Suprapubic skin (tissue), 4 donors: ENCODE data around the gene TXNDC11. TPM values are rescaled to one million over a fixed set of nuclear protein-coding genes. Genes with fewer than 3 reads are reported as not detected.
A peak's percentile ranks its signal among the peaks of the same experiment; 100 is the strongest.

Source experiments
- DNase-seq, 2 donors: peaks; one replicate each; pipeline ENCODE4 v3.0.0-alpha.2; 2019; ENCODE audit warnings: low spot score in 2 of 2
- H3K27ac ChIP-seq: fragments of 200-600 bp; sonication (generic); one replicate; pipeline ENCODE4 v1.5.1; 2019
- H3K27me3 ChIP-seq: fragments of 200-600 bp; sonication (generic); one replicate; pipeline ENCODE4 v1.5.1; 2019
- H3K36me3 ChIP-seq: fragments of 200-600 bp; sonication (generic); one replicate; pipeline ENCODE4 v1.5.1; 2019
- H3K4me1 ChIP-seq: fragments of 200-600 bp; sonication (generic); one replicate; pipeline ENCODE4 v1.5.1; 2019
- H3K4me3 ChIP-seq: fragments of 200-600 bp; sonication (generic); one replicate; pipeline ENCODE4 v1.5.1; 2019; ENCODE audit warnings: mild to moderate bottlenecking
- H3K9me3 ChIP-seq: fragments of 200-600 bp; sonication (generic); one replicate; pipeline ENCODE4 v1.5.1; 2019
- EP300 ChIP-seq: sonication (generic); formaldehyde crosslinking; IDR thresholded peaks from one replicate; pipeline ENCODE4 v1.6.1; 2017; ENCODE audit warnings: antibody characterized with exemption
- POLR2A ChIP-seq, 2 donors: fragments of 450-650 bp; IDR thresholded peaks; one replicate each; pipeline ENCODE4 v1.6.1; 2017; ENCODE audit warnings: antibody characterized with exemption in 2 of 2, mild to moderate bottlenecking in 2 of 2, moderate library complexity in 2 of 2
- POLR2AphosphoS5 ChIP-seq, 3 donors: sonication (generic); formaldehyde crosslinking; IDR thresholded peaks; one replicate each; pipeline ENCODE4 v1.6.1; 2017; ENCODE audit warnings: antibody characterized with exemption in 3 of 3
- WGBS: methylation state at CpG from one replicate; pipeline ENCODE4 v1.1.5; 2018; 5-methylcytosine and 5-hydroxymethylcytosine counted together
- total RNA-seq, 4 donors: library from RNA; depleted of rRNA; stranded (reverse); fragments of >200 nt; gene quantifications; one replicate each; pipeline ENCODE4 v1.1.0, GENCODE V29; 2016
- TF ChIP-seq, protein P1 (sequence below), 2 donors: fragments of 200-600 bp in 1 of 2; fragments of 450-650 bp in 1 of 2; sonication (generic) in 1 of 2; IDR thresholded peaks; one replicate each; pipeline ENCODE4 v1.5.1; 2016 to 2019; ENCODE audit warnings: antibody characterized with exemption in 2 of 2, mild to moderate bottlenecking in 1 of 2, moderate library complexity in 1 of 2

The TXNDC11 gene
- total RNA-seq, 4 donors from 2014 or later: 31.0 to 42.2 (median 35.1) TPM

DNA sequence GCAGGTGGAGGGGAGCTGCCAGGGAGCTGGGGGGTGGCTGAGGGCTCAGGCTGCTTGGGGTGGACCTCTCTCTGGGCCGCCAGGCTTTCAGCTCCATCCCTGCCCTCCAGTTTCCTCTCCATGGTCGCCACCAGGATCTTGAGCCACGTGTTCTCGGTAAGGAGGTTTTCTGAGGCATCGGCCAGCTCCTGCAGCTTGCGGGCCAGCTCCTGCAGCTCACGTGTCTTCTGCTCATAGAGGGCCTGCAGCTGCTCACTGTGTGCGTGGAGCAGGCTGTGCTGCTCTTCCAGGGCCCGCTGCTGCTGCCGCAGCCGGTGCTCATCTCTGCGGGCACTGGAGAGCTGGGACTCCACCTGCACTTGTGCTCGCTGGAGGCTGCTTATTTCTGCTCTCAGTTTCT is 63.4 kb downstream of the TXNDC11 start:
- TF ChIP-seq, protein P1, sequence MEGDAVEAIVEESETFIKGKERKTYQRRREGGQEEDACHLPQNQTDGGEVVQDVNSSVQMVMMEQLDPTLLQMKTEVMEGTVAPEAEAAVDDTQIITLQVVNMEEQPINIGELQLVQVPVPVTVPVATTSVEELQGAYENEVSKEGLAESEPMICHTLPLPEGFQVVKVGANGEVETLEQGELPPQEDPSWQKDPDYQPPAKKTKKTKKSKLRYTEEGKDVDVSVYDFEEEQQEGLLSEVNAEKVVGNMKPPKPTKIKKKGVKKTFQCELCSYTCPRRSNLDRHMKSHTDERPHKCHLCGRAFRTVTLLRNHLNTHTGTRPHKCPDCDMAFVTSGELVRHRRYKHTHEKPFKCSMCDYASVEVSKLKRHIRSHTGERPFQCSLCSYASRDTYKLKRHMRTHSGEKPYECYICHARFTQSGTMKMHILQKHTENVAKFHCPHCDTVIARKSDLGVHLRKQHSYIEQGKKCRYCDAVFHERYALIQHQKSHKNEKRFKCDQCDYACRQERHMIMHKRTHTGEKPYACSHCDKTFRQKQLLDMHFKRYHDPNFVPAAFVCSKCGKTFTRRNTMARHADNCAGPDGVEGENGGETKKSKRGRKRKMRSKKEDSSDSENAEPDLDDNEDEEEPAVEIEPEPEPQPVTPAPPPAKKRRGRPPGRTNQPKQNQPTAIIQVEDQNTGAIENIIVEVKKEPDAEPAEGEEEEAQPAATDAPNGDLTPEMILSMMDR (IDR thresholded peaks at IDR 0.05): no peak
- no peak for TF ChIP-seq EP300
- no peak for TF ChIP-seq POLR2A (IDR thresholded peaks at IDR 0.05)
- peak; percentile 32 to 67 for DNase-seq
- Histone ChIP-seq H3K27me3 (no peaks in the 10 kb centered on the region), H3K4me3 (no peak overlapping the region), H3K27ac (no peak overlapping the region), H3K4me1 (peaks cover 58% of the 10 kb centered on the region), H3K36me3 (peaks cover 68% of the 10 kb centered on the region), H3K9me3 (no peaks in the 10 kb centered on the region)
- 95% methylated on average over 4 of the region's 13 CpGs for WGBS

DNA sequence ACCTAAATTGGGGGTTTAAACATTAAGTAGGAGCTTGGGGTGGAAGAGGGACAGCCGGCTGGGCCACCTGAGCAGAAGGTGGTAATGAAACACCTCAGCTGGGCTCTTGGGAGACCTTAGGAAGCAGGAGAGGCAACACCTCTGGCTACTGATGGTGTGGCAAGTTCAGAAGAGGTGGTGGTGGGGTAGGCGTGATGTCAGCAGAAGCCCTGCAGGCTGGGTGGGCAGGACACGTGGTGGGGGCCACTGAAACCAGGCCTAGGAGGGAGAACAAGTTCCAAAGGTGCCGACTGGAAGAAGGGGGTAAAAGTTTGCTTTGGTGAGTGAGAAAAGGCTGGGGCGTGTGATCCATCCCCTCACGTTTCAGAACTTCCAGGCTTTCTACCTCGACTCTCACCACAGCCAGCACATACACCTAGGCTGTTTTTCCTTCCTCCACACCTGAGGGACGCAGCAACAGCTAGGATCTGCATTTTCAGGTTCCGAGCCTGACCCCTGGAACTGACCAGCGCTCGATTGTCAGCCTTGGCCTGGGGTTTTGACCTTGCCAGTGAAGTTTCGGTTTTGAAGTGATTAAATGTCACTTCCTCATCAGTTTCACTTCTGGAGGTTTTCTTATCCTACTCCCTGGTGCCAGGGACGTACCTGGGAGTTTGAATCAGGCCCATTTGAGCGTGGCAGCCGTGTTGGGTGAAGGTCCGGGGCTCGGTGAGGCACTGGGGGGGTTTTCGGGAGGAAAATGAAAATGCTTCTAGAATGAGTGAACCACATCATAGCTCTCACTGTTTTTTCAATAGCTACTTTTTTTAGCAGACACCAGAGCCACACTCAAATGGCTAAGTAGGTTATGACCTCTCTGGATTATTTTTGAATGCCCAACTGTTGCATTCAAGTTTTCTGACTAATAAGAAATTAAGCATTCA is 64.4 kb downstream of the TXNDC11 start:
- peaks cover 68% of the 10 kb centered on the region for H3K4me1 ChIP-seq
- peak overlapping the region; percentile 30 for H3K27ac ChIP-seq
- H3K27me3 ChIP-seq: no peaks in the 10 kb centered on the region
- no peaks in the 10 kb centered on the region for H3K9me3 ChIP-seq
- 79% methylated on average over 18 of the region's 18 CpGs for WGBS
- no peak overlapping the region for H3K4me3 ChIP-seq
- peak; percentile 42 to 78 for DNase-seq
- peaks cover 58% of the 10 kb centered on the region for H3K36me3 ChIP-seq
- TF ChIP-seq EP300 (no peak), POLR2AphosphoS5 (IDR thresholded peaks at IDR 0.05) (no peak)
- TF ChIP-seq, protein P1 (IDR thresholded peaks at IDR 0.05): no peak

DNA sequence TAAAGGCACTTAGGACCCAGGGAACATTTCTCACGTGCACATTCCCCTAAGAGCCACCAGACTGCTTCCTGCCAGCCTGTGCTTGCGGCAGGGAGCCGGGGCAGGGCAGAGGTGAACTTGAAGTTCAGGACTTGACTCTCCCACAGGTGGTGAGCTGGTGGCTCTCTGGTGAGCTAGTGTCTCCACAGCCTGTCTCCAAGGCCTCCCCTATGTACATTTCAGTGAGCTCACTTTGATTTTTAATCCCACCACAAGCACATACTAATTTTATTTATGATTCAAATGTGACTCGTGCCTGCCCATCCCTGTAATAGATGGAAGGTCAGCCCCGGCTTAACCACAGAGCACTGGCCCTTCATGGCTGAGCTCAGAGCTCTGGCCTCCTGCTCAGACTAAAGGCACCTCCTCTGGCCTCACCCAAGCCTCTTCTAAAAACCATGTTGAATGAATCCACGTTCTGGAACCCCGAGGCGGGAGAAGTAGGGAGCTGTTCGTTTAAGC is 65.2 kb downstream of the TXNDC11 start:
- H3K27me3 ChIP-seq: no peaks in the 10 kb centered on the region
- H3K4me3 ChIP-seq: no peak overlapping the region
- no peaks in the 10 kb centered on the region for H3K9me3 ChIP-seq
- no peak for DNase-seq
- peak overlapping the region; percentile 30 for H3K27ac ChIP-seq
- TF ChIP-seq, protein P1 (IDR thresholded peaks at IDR 0.05): no peak
- TF ChIP-seq POLR2AphosphoS5 (IDR thresholded peaks at IDR 0.05): no peak
- TF ChIP-seq EP300: no peak
- TF ChIP-seq POLR2A (IDR thresholded peaks at IDR 0.05): no peak
- H3K4me1 ChIP-seq: peaks cover 75% of the 10 kb centered on the region
- H3K36me3 ChIP-seq: peaks cover 50% of the 10 kb centered on the region
- WGBS: 35% methylated on average over 9 of the region's 9 CpGs

DNA sequence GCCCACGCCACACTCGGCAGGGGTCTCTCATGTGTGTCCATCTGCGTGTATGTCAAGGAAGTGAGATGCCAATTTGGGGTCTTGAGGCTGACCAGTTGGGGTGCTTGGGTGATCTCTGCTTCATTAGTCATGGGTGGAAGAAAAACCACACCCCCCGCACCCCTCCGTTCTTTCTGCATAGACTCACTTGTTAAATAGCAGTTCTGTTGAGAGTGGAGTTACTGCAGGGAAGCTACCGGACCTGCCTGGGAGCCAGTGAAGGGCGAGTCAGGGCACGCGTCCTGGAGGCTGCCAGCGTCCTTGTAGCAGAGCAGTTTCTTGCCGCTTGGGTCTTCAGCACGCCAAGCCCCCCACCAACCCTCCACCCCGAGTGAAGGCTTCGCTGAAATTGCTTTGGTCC is 65.9 kb downstream of the TXNDC11 start:
- TF ChIP-seq POLR2A (IDR thresholded peaks at IDR 0.05): no peak
- Histone ChIP-seq H3K9me3 (no peaks in the 10 kb centered on the region), H3K27me3 (no peaks in the 10 kb centered on the region), H3K4me1 (peaks cover 82% of the 10 kb centered on the region), H3K4me3 (no peak overlapping the region), H3K36me3 (peaks cover 49% of the 10 kb centered on the region), H3K27ac (peak overlapping the region; percentile 30)
- WGBS: 52% methylated on average over 9 of the region's 14 CpGs
- DNase-seq: no peak

DNA sequence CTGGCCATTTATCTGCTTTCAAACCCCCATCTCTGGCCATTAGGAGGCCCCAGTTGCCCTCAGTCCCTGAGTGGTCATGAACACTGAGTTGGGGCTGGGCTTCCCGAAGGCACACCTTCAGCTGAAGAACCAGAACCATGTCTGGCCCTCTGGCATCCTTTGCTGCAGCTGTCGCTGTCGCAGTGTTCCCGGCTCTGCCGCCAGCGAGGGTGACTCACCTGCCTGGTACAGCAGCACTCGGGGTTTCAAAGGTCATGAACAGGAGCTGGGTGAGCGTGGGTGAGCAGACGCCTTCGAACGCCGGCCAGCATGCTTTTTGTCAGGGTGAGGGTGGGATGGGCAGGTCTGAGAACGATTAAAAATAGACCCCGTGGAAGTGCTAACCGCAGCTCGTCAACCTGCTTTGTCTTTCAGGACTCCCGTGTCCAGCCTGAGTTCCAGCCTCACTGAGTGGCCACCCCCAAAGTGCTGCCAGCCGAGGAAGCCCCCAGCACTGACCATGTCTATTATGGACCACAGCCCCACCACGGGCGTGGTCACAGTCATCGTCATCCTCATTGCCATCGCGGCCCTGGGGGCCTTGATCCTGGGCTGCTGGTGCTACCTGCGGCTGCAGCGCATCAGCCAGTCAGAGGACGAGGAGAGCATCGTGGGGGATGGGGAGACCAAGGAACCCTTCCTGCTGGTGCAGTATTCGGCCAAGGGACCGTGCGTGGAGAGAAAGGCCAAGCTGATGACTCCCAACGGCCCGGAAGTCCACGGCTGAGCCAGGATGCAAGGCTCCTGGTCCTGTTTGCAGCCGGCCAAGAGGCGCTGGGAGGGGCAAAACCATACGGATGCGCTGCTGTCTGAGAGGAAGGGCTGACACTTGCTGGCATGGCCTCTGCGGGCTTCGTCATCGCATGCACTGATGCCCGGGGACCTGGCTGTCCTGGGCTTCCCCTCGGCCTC is 66.8 kb downstream of the TXNDC11 start:
- Histone ChIP-seq H3K9me3 (no peaks in the 10 kb centered on the region), H3K4me3 (no peak overlapping the region), H3K4me1 (peaks cover 84% of the 10 kb centered on the region), H3K36me3 (peaks cover 44% of the 10 kb centered on the region), H3K27ac (peak overlapping the region; percentile 30), H3K27me3 (no peaks in the 10 kb centered on the region)
- TF ChIP-seq EP300 (no peak), POLR2A (IDR thresholded peaks at IDR 0.05) (no peak), POLR2AphosphoS5 (IDR thresholded peaks at IDR 0.05) (no peak)
- TF ChIP-seq, protein P1 (IDR thresholded peaks at IDR 0.05): no peak
- 61% methylated on average over 14 of the region's 42 CpGs for WGBS
- no peak for DNase-seq
